Muscle of back (tissue), 13 donors: ENCODE results near the gene ENHO. TPM values are rescaled to one million over a fixed set of nuclear protein-coding genes. Genes with fewer than 3 reads are reported as not detected.

Experiments used
- DNase-seq, 3 donors: peaks; one replicate each; pipeline versions ENCODE4 v3.0.0 to v3.0.0-alpha.2; 2013
- long read RNA-seq, 9 donors: transcript quantifications; one replicate each; lab custom pipeline, GENCODE V29; 2026
- polyA plus RNA-seq, 10 donors: library from polyadenylated mRNA; unstranded; fragments of 120-200 nt; gene quantifications; one replicate each; pipeline ENCODE4 v1.2.1, GENCODE V29; 2013; ENCODE audit not compliant: insufficient read length in 10 of 10

Gene ENHO
- 1 to 10 TPM; 2.5 to 5.2 (median 3.4) TPM for polyA plus RNA-seq
- long read RNA-seq, donor 1, partial matches to known transcripts: 0 of 2 reads
- long read RNA-seq, donor 1, other reads (novel, unspliced or antisense): 0 of 2 reads
- long read RNA-seq, donor 2, partial matches to known transcripts: 0 of 1 reads
- long read RNA-seq, donor 2, other reads (novel, unspliced or antisense): 0 of 1 reads
- long read RNA-seq, donor 3: 0 reads
- long read RNA-seq, donor 4, partial matches to known transcripts: 0 of 2 reads
- long read RNA-seq, donor 4, other reads (novel, unspliced or antisense): 0 of 2 reads
- long read RNA-seq, donor 5, partial matches to known transcripts: 0 of 1 reads
- long read RNA-seq, donor 5, other reads (novel, unspliced or antisense): 0 of 1 reads
- long read RNA-seq, donor 6, transcript ENHO-201 (2 exons, 1,082 nt): major isoform, 6 of 6 reads
- long read RNA-seq, donor 6, partial matches to known transcripts: 0 of 6 reads
- long read RNA-seq, donor 6, other reads (novel, unspliced or antisense): 0 of 6 reads
- long read RNA-seq, donor 7: 0 reads
- long read RNA-seq, donor 8, transcript ENHO-201 (2 exons, 1,082 nt): major isoform, 5 of 5 reads
- long read RNA-seq, donor 8, partial matches to known transcripts: 0 of 5 reads
- long read RNA-seq, donor 8, other reads (novel, unspliced or antisense): 0 of 5 reads
- long read RNA-seq, donor 9: 0 reads

DNA sequence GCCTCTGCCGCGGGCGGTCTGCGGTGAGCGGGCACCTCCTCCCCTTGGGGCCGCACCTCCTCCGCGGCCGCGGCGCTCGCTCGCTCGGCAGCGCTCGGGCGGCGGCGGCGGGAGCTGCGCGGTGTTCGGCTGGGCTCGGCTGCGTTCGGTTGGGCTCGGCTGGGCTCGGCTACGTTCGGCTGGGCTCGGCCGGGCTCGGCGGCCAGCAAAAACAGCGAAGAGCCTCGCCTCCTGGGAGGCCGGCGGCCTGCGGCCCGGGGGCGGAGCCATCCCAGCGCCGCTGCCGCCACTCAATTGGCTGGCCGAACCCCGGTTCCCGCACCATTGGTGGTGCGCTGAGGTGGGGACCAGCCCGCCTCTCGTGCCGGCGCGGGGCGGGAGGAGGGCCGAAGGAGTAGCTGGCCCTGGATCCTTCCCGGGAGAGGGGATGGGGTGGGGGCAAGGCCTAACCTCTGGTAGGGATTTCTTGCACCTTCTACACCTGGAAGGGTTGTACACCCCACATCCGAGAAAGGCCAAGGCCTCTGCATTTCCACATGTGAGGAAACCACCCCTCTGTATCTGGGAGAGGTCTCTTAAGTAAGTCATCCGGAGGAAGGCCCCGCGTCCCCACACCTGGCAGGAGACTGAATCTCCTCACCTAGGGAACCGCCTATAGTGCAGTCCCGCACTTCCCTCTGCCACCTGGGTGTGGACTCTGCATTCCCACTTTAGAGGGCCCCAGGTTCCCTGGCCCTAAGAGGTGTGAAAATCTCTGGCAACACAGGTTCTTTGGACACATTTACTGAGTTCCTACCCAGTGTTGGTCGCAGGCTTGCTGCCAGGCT lies at the start of gene ENHO:
Gene ENHO (minus strand): TSS at position 20 of the 827 bp plus-strand sequence. CDS start 1,295 bp downstream, outside the sequence.
- DNase-seq: peak; percentile 87 to 97 (median 93)

DNA sequence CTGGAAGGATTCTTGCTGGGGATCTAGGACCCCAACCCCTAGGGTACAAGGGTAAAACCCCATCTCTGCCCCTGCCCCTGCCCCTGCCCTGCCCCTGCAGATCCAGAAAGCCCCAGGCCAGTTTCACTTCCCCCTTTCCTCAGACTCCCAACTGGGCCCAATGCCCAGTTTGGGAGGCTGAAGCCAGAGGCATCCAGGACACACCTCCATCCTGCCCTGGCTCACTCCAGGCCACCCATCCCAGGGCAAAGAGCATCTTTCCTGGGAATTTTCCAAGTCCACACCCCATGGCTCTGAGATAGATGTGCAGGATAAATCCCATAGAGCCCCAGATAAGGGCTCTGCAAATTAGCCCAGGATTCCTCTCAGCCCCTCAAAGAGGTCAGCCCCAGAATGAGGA lies 49.3 kb upstream of the ENHO start:
- no peak for DNase-seq

DNA sequence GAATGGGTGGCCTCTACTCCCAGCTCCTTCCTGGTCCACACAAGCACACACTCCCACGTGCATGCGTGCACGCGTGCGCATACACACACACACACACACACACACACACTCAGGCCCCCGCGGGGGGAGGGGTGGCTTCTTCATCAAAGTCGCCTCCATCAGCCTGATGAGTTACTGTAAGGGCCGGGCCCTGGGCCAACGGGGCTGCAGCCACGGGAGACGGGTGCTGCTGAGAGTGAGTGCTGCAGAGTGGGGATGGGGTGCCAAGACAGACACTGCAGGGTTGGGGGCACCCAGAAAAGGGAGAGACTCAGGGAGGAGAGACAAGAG lies 48.7 kb upstream of the ENHO start:
- peak in 1 of 3 donors; percentile 67 for DNase-seq

DNA sequence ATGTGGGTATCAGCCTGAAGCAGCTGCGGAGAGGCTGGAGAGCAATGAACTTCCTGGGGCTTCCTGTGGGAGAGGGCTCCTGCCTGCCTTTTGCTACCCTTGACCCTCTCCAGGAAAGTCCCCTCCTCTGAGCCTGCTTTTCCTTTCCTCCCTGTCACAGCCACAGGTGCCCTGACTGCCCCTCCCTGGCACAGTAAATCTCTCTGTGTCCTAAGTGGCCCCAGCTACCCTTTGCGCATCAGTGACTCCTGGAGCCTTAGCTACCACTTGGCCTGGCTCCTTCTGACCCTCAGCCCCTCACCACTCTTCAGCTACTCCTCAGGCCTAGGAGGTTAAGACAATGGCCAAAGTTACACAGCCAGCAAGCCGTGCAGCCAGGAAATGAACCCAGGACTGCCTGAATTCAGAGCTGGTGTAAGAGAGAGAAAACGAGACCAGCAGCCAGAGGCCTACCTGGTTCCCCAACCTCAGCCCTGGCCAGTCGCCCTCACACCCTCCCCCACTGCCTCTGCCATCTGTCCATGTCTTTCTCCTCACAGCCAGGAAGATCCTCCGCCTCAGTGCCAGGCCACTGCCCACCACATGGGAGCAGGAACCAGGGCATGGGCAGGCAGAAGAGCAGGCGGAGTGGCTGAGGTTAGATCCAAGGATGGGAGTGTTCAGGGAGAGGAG lies 48.2 kb upstream of the ENHO start:
- peak in 1 of 3 donors; percentile 55 for DNase-seq

DNA sequence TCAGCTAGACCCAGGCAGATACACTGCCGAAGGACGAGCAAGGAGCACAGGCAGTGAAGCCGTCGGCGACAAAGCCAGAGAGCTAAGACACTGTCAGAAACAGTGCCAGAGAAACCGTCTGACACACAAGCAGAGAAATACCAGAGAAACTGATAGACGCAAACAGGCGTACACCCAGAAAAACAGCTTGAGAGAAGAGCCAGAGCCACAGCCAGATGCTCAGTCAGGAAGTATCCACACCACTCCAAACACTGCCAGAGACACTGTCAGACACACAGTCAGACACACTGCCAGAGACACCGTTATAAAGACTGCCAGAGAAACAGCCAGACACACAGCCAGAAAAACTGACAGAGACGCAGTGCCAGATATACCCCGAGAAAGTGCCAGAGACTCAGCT lies 47.6 kb upstream of the ENHO start:
- DNase-seq: peak in 1 of 3 donors; percentile 86

DNA sequence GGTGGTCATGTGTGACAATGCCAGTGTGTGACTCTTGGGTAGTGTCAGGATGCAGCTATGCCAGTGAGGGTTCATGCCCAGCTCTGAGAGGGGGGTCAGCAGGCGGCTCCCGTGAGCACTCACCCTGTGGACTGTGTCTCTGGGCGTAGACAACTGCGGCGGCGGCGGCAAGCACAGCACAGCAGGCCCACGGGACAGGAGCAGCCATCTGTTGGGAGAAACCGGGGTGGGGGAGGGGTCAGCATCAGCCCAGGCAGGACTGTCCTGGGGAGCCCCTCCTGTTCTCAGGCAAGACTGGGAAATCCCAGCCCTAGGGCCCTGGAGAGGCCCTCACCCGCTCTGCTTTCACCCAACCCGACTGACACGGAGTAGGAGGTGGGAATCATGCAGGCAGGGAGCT lies 46.0 kb upstream of the ENHO start:
- no peak for DNase-seq

DNA sequence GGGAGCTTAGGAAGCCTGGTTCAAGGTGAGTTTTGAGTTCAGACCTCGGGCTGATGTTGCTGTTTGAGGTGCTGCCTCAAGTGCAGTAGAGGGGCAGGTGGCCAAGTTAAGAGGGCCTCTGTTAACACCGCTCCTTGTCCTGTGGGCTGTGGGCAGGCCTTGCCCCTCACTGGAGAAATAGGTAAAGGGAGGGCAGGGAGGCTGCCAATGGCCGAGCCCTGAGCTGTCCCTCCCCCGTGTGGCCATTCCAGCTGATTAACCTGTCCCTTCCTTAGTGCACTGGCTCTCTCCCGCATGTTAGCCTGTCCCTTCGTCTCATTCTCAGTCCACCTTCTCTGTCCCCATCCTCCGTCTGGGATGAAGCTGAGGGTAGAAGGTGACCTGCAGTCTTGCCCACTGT lies 45.3 kb upstream of the ENHO start:
- no peak for DNase-seq

DNA sequence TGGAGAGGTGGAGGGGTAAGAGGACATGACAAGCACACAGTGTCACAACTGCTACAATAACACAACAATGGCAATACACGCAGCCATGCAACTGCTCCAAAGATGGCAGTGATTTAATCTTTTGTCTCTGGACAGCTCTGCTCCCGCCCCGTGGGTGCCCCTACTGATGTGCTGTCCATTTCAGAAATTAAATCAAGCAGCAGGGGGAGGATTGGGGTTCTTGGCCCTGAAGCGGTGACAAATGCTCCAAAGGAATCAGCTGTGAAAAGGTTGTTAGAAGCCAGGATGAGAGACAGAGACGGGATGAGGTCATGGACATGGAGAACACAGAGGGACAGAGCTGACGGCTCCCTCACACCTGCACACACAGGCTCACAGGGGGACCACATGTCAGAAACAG lies 44.2 kb upstream of the ENHO start:
- DNase-seq: peak in 1 of 3 donors; percentile 59

DNA sequence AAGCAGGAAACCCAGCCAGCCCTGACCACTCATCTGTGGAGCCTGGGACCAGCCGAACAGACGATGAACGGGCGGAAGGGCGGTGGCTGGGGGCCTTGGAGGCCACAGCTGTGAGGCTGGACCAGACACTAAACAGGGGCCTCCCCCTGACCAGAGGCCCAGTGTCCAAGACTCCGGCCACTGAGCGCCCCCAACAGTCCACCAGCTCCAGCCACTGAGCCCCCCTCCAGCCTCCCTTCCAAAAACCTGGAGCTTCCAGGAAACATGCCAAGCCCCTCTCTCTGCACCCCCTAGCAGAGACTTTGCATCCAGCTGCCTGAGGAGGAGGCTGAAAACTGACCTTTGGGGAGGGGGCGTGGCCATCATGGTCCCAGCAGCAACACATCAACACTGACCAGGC lies 43.5 kb upstream of the ENHO start:
- DNase-seq: peak in 2 of 3 donors; percentile 59 to 89

DNA sequence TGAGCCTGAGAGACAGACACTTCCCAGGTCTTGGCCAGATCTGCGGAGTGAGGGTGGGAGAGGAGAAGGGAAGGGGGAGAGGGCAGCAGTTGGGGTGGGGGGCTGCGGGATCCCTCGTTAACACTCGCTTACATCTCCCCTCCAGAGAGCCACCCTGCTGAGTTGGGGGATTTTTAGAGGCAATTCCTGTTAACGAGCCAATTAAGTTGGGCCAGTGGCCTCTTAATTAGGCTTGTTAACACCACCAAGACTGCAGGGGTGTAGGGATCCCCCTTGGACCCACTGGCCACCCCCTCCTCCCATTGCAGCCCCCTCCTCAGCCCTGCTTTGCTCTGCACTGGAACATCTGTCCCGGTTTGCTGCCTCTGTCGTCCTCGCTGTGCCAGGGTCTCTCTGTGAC lies 43.1 kb upstream of the ENHO start:
- DNase-seq: no peak

DNA sequence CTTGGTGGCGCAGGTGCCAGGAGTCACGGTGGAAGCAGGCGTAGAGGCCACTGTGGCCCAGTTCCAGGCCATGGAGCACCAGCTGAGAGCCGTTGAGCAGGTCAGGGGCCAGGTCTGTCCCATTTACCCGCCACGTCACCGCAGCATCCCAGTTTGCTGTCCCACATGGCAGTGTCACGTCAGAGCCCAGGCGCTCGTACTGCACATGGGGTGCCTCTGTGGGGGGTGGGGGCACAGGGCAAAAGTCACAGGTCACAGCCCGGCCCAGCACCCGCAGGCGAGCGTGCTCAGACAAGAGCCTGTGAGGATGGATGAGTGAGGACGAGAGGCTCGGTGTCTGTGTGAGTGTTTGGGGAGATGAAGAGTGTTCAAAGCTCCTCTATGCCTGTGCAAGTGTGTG lies 41.8 kb upstream of the ENHO start:
- no peak for DNase-seq

DNA sequence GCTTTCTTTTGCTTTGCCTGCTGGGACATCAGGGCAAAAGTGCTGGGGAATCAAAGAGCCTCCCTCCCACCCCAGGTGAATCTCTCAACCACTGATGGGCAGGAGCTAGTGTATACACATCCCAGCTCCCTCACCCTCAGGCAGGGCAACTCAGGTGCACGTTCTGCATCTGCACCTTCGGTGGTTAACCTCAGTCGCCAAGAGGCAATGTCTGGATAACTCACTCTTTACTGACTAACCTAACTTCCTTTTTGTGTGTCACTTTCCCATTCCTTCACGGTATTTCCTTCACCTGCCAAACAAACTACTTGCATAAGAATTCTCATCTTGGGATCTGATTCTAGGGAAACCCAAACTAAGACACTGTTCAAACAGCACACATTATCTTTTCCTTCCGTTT lies 40.5 kb upstream of the ENHO start:
- DNase-seq: no peak

DNA sequence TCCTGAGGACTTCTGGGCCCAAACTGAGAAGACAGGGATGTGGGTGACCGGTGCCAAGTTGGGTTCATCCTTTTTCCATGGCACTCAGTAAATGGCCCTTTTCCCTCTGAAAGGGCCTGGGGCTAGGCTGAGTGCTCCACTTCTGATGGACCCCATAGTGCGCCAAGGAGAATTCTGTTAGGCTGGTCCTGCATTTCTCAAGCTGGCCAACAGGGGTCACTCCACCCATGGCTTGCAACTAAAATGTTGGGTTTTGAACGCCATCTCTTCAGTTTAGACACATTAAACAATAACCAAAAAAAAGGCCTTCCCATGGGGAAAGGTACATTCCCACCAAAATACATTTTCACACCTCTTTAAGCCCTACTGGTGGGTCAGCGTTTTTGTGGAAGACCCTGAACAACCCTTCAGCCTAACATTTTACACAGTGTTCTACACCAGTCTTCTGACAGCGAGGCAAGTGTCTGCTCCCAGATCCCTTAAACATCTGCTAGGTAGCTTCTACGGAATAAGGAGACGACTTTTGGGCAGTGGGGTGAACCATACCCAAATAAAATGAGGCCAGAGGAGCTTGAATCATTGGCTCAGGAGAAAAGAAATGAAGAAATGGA lies 39.5 kb upstream of the ENHO start:
- DNase-seq: no peak

DNA sequence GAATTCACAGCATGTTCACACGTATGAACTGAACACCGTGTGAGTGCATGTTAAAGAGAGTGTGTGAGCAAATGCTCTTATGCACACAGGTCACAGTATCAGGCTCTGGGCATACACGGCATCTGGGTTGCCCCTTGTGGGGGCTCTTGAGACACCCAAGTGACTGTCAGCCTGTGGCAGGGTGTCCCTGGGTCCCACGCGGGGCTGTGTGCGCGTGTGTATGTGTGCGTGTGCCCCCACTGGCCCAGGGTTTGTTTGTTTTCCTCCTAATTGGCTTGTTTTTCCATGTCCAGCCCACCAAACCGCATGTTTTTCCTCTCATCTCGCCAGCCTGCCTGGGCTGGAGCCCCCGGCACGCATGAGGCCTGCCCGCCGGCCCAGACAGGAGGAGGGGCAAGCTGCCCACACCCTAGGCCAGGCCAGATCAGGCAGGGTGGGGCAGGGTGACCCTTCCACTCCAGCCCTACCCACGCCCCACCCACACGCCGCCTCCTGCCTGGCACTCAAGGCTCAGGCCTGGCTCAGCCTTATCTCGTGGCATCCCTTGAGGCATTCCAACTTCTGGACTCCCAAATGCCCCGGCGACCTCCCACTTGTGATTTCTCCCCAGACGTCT lies 37.9 kb upstream of the ENHO start:
- DNase-seq: no peak

DNA sequence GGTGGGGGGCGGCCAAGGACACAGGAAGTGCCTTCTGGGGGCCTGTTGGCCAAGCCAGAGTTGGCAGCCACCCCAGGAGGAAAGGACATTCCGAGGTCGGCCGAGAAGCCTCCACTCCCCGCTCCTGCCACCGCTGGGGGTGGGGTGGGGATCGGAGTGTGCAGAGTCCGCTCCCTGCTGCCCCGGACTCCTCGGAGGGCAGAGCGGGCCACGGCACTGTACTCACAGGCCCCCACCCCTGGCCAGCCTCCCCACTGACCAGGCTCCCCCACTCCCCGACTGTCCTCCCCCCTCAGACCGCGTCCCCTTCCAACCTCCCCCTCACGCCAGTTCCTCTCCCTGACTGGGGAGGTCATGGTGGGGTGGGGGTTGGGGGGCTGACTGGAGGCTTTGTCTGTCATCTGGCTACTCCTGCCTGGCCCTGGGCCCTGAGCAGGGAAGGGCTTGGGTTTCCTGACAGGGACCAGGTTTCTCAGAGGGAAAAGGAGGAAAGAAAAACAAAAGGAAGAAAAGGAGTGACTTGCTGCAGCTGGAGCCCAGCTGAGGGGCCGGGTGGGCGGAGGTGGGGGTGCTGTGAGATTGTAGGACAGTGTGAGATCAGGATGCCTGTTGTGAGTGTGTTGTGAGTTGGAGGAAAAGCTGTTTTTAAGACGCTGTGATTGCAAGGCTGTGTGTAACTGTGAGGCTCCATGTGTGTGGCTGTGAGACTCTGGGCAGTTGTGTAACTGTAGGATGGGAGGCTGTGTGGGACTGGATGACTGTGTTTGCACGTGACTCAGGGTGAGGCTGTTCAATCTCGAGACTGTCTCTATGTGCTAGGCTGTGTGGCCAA lies 37.0 kb upstream of the ENHO start:
- peak in 2 of 3 donors; percentile 58 to 86 for DNase-seq

DNA sequence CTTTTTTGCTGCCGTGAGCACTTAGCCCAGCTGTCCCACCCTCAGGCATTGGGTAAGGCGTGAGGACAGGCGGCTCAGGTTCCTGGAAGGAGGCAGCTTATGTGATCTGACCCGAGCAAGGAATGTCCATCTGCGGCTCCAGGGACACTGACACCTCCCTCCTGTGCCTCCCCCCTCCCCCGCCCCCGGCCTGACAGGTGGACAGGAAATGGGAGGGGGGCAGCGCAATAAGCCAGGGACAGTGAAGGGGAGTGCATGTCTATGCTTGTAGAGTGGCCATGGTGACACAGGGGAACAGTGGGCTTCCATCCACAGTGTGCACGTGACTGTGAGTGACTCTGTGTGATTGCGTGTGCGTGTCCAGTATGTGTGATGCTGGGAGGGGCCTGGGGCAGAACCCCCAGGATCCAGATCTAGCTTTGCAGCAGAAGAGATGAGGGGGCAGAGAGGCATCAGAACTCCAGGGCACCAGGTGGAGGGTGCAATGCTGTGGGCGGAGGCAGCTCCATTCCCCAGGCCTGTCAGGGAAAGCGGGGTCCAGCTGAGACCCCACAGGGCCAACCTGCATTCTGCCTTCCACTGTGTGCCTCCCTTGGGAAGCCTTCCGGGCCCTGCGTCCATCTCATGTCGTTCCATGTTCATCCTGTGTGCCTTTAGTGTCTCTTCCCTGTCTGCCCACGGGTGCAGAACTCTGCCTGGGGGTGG lies 36.3 kb upstream of the ENHO start:
- peak in 2 of 3 donors; percentile 64 to 84 for DNase-seq

DNA sequence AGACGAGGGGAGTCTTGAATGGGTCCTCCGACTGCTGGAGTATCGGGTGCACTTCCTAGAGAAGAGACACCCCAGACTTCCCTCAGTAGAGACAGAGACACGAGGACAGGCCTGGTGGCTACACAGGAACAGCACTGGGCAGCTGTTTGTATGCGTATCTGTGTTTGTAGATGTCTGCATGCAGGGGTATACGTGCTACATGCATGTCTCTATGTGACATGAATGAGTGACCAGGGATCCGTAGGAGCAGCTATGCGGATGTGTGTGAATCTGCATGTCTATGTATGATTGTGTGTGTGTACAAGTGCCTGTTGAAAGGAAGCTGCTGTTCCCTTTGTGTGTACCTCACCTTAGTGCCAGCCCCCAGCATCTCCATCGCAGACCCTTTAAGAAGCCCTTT lies 35.6 kb upstream of the ENHO start:
- peak in 1 of 3 donors; percentile 54 for DNase-seq

DNA sequence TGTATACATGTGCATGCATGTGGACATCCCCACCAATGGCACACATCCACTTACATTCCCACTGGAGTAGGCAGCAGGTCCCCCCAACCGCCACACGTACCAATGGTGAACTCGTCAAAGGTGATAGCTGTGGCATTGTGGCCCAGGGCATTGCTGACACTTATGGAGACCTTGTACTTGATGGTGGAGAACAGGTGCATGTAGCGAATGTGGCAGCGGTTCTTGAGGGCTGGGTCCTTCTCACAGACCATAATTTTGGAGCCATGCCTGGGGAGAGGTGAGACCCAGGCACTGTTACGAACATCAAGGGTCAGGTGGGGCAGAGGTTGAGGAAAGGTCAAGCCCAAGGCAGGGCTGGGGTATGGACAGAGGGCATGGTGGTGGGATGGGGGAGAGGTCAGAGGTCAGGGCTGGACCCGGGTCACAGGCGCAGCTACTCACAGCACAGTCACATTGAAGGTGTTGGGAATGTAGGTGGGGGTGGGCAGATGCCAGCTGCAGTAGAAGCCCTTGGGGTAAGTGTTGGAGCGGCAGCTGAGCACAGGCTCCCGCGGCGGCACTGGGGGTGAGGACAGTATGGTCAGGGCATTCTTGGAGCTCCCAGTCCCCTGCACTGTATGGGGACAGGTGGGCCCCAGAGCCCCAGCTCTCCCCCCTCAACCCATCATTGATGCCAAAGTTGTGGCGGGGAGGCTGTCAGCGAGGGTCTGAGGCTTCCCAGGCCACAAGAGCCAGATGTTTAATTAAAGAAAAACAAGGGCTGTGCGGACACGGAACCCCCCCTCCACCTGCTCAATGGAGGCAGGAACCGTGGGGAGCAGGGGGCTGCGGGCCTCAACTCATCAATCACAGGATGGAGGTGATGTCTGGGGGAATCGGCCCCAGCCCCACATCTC lies 34.9 kb upstream of the ENHO start:
- peak in 1 of 3 donors; percentile 23 for DNase-seq
